ENCODE results near the gene SNX22.

SNX22 gene

DNA sequence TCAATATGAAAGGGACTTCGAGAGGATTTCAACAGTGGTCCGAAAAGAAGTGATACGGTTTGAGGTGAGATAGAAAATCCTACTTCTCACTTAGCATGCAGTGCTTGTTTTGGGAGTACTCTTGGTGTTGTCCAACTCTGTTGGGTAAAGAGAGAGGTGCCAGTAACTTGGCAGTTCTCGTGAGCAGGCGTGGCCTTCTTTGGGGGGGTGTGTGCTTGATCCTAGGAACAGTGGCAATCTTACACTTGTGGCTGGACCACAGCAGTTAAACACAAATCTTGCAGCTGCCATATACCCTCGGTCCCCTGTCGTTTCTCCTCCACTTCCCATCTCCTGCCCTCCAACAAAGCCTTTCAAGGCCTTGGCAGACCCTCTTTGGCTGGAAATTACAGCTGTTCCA, 15.2 kb upstream of the SNX22 start:
- DNase-seq: no peak

DNA sequence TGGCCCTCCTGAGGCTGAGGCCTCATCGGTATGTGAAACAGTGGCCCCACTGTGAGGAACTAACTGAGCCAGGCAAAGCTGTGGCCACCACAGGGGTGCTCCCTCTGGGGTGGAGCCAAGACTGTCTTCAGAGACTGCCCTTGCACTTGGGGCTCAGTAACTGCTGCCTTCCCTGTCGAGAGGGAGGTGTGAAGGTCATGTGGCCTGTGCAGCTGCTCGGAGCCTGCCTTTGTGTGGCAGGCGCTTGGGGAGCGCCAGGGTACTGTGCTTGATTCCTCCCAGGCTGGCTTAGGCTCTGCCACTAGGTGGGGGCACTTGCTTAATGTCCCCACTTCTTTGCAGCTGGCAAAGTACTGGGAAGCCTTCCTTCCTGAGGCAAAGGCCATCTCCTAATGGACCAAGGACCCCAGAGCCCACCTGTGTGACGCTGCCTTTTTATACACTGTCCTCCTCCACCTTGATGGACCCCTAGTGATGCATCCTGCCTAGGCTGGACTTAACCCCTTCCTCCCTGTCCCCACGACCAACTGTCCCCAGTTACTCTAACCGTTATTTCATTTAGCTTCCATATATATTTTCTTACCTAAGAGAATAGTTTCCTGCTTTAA, 14.2 kb upstream of the SNX22 start:
- no peak for DNase-seq

DNA sequence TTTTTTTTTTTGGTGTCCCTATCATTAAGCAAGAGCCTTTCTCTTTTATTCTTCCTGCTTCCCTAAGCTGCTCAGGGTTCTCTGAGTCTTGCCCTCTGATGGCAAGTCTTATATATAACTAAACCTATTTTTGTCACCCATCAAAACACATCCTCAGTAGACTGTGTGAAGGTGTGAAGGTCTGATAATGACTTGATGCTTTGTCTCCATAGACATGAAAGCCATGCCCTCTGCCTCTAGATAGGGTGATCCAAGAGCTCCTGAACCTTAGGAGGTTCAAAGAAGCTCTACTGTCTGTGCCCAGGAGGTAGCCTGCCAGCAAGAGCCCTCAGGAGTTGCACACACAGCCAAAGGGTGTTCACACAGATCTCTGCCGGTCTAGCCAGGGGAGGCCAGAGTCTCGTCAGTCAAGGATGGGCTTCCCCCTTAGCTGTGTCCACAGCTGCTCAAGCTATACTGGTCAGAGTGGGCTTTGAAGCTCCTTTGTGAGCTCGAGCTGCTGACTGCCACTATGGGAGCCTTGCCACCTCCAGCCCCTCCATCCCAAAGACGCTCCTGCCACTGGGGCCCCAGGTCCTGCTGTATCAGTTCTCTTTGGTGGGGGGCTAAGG, 13.1 kb upstream of the SNX22 start:
- DNase-seq: no peak

DNA sequence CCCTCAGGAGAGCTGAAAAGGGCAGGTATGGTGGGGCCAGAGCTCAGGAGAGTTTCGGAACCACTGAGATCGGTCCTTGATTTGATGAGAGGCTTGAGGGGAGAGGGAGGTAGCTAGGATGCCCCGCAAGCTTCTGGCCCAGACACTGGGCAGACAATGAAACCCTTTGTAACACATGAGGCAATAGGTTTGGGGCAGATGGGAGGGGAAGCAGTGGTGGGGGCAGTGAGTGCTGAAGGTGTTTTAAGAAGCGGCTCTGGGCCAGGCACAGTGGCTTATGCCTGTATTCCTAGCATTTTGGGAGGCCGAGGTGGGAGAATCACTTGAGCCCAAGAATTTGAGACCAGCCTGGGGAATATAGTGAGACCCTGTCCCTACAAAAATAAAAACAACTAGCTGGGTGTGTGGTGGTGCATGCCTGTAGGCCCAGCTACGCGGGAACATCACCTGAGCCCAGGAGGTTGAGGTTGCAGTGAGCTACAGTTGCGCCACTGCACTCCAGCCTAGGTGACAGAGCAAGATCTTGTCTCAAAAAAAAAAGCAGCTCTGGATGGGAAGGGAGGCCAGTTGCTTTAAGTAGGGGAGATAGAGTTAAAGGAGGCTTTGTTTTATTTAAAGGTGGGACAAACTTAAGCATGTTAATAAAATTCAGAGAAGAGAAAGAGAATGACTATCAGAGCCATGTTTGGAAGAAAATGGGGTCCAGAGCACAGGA, 9.6 kb upstream of the SNX22 start:
- no peak for DNase-seq

DNA sequence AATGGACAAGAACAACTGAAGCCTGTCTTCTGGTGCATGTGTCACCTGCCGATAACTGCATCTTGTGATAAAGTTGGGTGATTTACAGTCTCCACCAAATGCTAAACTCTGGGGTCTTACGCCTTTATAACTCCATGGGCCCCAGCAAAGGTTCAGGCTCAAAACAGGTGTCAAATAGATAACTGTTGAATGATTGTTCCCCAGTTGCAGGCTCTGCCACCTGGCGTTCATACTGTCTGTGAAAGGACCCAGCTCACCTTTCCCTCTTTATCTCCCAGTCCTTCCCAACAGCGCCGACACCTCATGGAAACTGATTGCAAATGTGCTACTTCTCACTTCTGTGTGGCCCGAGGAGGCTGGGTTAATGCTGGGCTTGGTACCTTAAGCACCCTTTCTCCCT, 8.3 kb upstream of the SNX22 start:
- DNase-seq: no peak

DNA sequence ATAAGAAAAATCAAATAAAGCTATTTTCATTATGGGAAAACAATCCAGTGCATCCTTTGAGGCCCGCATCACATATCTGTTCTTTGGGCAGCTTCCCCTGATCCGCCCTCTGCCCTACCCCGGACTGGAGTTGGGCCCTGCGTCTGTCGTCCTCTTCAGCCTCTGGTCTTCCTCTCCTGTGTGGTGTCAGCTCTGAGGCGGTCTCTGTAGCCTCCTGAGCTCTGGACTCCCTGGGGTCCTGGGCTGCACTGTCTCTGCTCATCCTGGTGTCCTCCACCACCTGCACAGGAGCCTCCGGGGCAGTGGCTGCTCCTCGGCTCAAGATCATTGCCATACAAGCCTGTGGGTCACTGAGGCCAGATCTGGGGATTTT, 7.4 kb upstream of the SNX22 start:
- no peak for DNase-seq

DNA sequence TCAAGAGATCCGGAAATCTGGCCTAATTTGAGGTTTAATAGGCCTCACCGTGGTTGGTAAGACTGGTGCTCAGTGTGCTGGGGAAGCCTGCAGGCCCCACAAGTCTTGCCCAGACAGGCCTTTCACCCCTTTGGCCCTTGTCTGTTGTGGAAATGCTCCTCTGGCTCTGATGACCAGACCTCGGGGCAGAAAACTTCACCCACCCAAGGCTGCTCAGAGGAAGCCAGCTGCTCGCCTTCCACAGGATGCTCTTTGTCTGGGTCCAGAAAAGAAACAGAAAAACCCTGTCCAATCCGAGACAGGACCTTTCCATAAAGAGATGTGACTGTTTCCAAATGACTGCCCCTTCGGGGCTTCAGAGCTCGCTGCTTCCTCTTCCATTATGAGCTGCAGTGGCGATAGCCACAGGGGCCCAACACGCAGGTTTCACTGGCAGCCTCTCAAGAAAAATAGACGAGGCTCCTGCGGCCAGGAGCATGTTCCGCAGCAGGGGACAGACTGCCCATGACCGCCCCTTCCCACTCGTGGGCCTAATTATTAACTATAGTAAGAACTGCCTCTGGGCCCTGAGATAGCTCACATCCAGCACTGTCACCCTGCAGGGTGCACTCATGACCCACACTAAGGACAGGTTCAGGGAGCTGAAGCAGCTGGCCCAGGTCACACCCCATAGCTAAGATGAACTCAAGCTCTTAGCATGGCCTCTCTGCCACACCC, 6.8 kb upstream of the SNX22 start:
- DNase-seq: no peak

DNA sequence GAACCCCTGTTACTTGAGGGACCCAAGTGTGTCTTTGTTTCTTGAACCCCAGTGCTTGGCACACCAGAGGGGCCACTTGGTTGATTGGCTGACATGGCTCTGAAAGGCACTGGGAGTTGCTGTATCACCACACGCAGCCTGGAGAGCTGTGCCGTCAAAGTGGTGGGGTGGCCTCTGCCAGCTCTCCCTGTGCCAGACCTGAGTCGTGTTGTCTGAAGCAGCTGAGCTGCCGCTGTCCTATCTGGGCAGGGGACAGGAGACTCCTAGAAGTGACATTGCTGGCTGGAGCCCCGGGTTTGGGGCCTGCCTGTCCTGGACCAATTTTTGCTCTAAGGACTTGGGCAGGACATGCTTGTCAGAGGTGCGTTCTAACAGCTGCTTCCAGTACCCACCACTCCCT, 5.5 kb upstream of the SNX22 start:
- no peak for DNase-seq

DNA sequence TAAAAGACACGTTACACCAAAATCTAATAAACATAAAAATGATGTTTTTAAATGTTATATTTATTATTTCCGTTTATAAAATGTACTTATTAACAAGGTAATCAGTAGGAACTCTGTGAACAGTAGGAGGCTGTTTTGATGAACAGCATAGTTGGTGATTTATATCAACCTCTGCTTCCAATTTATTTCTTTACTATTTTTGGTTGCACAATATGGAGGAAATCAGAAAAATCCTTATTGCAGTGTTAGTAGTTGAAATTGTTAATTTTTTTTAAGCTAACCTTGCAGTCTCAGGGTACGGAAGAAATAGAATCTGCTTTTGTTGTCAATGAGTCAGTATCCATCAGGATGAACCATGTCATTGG, 5.0 kb upstream of the SNX22 start:
- no peak for DNase-seq

DNA sequence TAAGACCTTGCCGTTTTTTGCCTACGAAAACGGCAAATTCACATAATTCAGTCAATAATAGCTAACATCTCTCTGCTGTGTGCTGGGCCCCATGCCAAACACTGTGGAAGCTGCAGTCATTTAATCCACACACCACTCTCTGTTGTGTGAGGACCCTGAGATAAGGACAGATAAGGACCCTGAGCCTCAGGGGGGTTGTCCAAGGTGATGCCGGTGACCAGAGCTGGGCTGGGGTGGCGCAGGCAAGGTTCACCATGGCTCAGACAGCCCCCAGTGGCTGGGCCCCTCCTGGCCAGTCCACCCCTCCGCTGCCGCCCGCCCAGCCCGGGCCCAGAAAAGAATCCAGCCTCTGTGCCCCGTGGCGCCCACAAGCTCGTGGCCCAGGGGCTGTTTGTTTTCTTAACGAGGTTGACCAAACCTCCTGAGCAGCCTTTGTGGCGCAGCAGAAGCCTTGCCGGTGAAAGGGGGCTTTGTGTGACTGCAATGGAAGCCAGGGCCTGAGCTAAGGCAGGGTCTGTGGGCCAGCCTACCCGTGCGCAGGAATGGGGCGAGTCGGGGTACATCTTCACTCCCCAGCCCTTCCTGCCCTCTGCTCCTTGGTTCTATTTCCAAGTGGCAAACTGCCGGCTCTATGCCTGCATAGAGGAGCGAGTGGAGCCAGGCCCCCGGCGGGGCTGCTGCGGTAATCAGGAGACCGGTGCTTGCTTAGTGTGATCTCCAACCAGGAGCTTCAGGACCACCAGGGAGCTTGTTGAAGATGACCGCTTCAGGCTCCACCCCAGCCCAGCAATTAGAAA, 4.4 kb upstream of the SNX22 start:
- DNase-seq: no peak

DNA sequence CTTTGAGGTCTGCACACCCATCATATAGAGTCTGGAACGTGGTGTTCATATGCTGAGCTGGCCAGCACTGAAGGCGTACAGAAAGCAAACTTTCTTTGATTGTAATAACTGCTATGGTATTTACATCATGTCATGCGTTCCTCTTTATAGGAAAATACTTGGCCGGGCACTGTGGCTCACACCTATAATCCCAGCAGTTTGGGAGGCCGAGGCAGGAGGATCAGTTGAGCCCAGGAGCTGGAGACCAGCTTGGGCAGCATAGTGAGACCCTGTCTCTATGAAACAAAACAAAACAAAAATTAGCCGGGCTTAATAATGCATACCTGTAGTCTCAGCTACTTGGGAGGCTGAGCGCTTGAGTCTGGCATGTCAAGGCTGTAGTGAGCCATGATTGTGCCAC, 3.4 kb upstream of the SNX22 start:
- no peak for DNase-seq

DNA sequence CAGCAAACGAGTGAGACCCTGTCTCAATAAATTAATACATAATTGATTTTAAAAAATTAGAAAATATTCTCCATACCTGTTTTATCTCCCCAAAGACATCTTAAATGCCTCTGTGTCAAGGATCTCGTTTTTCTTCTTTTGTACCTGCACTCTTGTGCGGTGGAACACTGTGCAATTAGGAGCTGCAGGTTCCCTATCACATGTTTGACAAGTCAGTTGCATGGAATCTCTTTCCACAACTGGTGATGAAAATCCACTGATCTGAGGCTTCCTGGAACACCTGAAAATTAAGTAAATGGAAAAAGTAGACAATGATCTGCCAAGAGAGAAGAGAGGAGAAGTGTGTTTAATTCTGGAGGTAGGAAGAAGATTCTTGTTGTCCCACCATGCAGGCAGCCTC, 3.0 kb upstream of the SNX22 start:
- no peak for DNase-seq

DNA sequence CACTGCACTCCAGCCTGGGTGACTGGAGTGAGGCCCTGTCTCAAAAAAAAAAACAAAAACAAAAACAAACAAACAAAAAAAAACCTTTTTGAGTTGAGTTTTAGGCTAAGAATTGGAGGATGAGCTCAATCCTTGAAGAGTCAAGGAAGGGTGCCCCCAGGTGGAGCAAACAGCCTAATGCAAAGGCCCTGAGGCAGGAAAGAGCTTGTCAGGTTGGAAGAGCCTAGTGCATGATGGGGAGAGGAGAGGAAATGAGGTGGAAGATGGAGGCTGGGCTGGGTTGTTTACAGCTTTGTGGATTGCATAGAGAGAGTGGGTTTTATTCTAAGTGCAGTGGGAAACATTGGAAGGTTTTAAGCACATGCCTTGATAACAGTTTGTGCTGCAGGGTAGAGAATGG, 2.1 kb upstream of the SNX22 start:
- no peak for DNase-seq

DNA sequence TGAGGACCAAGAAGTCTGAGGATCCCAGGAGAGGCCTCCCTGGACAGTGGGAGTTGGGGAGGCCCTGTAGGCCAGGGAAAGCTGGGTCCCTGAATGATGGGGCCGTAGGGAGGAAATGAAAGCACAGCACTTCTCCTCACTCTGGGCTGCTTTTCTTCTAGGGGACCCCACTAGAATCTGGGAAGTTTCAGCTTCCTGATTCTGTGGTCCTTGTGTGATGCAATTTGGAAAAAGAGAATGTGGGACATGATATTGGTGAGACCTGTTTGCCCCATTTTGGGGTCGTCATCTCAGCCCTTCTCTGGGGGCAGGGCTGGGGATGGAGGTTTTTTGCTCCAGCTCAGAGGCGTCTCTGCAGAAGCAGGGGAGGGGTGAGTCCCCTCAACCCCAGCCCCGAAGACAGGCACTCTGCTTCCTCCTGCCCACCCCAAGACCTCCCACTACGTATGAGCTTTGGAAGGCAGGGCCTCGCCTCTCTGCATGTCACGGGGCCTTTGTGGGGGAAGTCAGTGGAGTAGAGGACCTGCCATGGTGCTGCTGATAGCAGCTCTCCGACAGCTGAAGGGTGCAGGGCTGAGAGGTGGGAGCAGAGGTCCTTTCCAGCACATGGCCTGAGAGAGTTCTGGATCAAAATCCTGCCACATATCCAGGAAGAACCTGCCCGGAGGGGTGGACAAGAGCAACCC, 1.5 kb upstream of the SNX22 start:
- no peak for DNase-seq

DNA sequence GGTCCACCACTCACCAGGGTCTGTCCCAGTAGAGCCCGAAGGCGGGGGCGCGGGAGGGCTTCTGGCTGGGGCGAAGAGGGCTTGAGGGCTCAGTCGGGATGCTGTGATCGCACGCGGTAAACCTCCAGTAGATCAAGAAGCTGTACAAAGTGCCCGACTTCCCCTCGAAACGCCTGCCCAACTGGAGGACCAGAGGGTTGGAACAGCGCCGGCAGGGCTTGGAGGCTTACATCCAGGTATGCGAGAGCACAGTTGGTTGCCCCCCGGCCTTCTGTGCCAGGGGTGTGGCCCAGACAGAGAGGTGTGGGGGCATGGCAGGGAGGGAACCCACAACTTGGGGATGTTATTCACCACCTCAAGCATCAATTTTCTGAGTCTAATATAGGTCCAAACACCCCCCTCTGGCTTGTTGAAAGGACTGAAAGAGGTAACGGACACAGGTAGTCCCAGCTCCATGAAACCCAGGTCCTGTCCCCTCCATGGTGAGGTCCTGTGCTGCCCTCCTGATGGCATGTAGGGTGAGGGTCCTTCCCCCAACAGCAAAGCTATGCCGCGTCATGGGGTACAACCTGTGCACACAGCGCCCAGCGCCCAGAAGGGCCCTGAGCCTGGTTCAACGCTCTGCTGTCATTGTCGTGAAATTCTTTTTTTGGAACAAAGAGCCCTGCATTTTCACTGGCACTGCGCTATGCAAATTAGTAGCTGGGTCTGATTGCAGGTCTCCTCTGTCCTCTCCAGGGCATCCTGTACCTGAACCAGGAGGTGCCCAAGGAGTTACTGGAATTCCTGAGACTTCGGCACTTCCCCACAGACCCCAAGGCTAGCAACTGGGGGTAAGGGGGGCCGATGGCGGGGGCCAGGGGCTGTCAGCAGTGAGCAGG, 1.2 kb downstream of the SNX22 start:
- no peak for DNase-seq

DNA sequence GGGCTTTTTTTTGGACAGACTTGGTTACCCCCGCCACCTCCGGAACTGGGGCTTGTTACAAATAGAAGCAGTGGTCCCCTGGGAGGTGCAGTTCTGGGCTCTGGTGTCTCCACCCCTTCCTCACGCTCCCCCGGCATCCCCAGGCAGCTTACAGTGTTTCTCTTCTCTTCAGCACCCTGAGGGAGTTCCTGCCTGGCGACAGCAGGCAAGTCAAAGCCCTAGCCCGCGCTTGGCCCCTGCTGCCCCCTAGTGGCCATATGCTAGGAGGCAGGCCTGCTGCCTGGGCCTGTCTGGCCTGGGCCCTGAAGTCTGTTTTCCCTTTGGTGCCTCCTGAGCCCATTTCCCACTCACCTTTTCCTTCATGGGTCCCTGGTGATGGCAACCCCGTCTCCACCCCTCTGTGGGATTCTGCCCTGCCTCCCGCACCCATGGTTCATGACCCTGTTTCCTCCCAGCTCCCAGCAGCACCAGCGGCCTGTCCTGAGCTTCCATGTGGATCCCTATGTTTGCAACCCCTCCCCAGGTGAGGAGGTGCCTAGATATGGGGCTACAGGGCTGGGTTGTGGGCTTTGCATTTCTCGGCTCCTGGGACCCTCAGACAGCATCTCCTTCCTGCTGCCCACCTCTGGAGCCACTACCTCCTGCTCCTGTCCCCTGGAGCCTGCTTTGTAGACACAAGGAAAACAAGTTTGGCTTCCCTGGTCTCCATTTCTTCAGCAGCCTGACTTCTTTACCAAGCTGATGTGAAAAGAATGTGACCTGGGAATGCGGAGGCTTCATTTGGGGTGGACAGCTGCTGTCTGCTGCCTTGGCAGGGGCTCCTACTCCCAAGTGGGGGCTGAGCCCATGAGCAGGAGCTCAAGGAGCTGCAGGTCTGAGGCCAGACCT, 2.2 kb downstream of the SNX22 start:
- peak; percentile 84 to 92 for DNase-seq

DNA sequence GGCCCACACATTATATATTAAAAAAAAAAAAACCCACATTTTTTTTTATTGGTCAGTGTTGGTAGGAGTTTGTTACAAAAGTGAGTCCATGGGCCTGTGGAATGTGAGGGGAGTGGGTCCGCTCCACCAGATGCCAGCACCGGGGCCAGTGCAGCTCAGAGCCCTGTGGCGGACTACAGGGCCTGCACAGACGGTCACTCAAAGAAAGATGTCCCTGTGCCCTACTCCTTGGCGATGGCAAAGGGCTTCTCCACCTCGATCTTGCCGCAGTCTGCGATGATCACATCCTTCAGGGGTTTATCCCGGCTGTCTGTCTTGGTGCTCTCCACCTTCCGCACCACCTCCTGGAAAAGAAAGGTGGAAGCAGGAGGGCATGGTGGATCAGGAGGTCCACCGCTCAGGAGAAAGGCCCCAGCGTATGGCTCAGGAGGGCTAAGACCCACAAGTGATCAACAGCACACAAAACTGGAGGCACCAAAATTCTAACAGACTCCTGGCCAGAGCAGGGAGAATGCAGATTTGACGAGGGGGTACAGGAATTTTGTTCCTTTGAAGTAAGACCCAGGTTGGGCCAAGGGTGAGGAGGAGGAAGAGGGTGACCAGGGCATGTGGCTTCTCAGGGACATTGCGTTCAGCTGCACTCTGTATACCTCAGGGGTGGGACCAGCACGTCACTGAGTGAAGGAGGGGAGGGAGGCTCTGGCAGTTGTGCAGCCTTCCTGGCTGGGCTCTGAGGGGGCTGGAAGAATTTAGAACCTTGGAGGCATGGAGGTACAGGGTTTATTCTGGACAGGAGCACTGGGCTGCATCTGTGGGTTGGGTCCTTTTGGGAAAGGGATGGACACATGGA, 4.5 kb downstream of the SNX22 start:
- no peak for DNase-seq

DNA sequence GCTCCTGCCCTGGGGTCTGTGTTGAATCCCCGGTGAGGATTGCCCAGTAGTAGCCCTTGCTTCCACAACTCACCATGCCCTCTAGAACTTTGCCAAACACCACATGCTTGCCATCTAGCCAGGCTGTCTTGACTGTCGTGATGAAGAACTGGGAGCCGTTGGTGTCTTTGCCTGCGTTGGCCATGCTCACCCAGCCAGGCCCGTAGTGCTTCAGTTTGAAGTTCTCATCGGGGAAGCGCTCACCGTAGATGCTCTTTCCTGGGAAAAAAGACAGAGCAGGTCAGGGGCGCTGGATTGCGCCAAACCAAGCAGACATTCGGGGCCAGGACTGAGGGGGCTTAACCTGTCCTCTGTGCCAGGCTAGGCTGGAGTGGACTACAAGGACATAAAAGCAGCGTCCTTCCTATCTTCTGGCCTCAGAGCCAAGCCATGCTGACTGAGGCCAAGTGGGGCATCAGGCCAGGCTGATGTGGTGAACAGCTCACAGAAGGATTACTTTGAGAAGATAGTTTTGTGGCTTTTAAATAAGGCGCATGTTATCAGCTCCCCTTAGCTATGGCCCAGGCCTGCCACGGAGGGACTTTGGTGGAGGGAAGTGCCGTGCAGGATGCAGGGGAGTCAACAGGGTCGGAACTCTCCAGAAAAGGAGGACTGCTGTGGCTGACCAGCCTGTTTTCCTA, 5.3 kb downstream of the SNX22 start:
- no peak for DNase-seq

DNA sequence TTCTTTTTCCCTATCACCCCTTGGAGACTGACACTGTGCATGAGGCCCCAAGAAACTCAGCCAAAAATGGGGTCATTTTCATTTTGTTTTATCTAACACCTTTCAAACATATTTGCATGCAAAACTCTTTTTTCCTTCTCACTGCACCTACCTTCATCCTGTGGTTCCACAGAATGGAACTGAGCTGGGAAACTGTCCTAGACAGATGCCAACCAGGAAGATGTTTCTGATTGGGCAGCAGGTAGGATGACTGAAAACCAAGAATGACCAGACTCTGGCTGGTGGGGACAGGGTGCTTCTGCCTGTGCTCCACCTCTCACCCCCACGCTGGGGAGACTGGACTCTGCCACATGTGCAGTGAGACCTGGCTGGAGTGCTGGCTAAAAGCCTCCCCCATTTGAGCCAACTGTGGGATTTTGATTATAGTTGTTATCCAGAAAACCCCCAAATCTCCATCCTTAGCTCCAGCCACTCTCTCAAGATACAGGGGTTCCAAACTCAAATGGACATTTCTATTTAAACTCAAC, 6.1 kb downstream of the SNX22 start:
- no peak for DNase-seq

Data from activated CD4-positive, alpha-beta T cell treated with anti-CD3 and anti-CD28 coated beads for 4 hours (primary cell).